GM11168 (cell line): Measurements from ENCODE around the gene LCNL1.

Experiments used
- in situ Hi-C: fragments of 300-500 bp; cut with MboI; formaldehyde crosslinking; loops from one replicate; pipeline ENCODE4 v1.12.0; 2022; ENCODE audit warnings: low sequenced_read_pairs; ENCODE audit not compliant: unreplicated experiment

LCNL1 gene

DNA sequence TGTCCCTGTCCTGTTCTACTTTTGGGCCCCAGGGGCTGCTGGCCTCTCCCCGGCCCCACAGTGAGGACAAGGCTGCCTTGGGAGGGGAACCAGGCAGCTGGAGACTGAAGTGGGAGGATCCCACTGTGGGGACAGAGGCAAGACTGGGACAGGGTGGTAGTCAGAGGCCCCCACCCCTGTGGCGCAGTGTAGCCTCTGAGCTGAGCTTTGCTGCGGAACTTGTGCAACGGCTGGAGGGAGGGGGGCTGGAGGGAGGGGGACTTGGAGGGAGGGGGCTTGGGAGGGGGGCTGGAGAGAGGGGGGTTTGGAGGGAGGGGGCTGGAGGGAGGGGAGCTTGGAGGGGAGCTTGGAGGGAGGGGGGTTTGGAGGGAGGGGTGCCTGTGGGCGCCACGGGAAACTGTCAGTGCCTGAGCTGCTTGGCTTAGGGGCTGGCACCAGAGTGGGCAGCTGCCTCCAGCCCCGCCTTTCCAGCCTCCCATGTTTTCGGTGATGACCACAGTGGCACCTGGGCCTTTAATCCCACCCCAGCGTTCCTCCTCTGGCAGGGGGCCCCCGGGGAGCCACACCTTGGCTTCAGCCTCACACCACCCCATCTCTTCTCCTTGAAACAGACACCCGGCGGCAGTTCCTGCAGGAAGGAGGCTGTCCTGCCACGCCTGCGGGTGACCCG lies 51.4 kb downstream of the LCNL1 start:
- in situ Hi-C loops: loop anchor here (10.0 kb wide), 1 partner anchor 249 kb away; no protein-coding TSS in a partner anchor

- in situ Hi-C loops: loop anchor here (10.0 kb wide), 1 partner anchor 250 kb away; no protein-coding TSS in a partner anchor
These were observed 52.1 kb downstream of the LCNL1 start for GRCh38 chr9:137034709-137035506.
